GM21619 (cell line): ENCODE results near the gene TSPYL2.

Experiments
- ATAC-seq: cut with Tn5 transposase; IDR thresholded peaks from one replicate; pipeline ENCODE4 v1.9.1; 2021; ENCODE audit not compliant: unreplicated experiment

Gene TSPYL2

DNA sequence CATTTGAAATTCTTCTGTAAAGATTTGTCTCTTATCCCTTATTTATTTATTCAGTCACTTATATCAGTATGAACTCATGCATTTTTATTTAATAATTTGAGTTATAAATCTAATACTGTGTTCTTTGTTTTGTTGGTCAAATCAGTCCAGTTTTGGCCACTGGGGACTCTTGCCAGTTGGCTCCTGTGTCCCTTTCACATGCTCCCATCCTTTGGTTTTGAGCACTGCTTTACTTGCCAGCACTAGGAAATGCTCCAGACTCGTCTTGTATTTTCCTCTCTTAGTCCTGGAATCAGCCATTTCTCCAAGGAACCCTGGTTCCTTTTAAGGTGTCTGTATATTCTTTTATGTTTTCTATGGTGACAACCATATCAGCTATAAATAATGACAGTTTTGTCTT lies 39.8 kb downstream of the TSPYL2 start:
- ATAC-seq, result no peak

DNA sequence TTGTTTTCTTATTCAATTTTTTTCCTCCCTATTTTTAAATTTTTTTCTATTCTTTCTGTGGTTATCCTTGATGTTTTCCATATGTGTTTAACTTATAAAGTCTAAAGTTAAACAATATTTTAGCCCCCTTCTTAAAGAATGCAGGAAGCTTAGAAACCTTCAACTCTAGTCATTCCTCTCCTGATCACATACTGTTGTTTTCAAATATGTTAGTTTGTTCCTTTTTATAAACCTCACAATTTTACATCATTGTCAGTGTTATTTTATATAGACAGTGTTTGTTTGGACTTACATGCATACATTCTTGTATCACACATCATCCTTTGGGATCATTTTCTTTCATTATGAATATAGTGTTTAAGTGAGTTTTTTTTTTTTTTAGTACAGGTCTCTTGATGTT lies 43.3 kb downstream of the TSPYL2 start:
- no peak for ATAC-seq

DNA sequence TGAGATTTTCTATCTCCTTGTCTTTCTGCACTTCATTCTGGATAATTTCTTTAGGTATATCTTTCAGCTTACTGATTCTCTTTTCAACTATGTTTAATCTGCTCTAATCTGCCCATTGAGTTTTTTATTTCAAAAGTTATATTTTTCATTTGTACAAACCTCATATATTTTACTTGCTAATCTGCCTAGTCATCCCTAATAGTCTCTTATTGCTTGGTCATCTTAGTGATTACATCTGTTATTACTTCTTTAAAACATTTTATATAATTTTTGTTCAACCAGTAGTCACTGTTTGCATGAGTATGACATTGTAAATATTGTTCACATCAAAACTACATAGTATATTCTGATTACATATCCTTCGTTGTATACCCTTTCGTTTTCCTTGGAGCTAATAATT lies 44.2 kb downstream of the TSPYL2 start:
- ATAC-seq, result no peak

DNA sequence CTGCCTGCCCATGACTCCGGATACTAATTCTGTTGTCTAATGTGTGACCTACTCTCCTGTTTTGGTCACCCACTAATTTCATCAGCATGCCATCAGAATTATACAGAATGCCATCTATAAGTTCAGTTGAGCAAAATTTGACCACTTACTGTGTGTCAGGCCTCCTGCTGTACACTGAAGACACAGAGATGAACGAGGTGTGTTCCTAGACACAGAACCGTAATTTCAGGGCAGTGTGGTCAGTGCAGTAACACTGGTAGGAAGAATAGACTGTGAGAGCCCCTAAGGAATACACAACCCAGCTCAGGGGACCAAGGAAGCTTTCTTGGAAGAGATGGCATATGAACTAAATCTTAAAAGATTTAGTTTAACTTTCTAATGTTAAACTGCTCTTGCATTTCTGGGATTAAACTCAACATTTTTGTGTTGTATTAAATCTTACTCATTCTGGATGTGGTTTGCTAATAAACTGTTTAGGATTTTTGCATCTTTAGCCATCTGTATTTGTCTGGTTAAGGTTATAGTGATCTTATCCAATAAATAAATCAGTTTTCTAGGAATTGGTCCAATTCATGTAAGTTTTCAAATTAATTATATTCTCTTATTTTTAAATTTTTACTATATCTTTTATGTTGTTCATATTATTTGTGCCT lies 46.1 kb downstream of the TSPYL2 start:
- ATAC-seq, result no peak

DNA sequence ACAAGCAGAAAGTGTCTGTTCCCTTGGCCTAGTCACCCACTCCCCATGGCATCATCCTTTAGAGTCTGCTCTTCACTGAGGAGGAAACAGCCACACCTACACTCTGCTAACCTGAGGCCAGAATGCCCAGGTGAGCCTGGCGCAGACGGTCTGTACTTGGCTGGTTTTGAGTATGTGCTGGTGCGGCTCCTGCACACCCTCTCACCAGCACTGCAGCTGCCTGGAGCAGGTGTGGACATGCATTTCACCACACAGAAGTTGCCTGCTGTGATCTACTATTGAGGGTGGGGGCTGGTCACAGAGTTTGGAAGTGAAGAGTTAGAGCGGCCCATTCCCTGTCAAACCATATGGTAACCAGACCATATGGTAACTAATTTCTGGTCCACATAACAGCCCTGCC lies 51.2 kb downstream of the TSPYL2 start:
- ATAC-seq, result no peak

DNA sequence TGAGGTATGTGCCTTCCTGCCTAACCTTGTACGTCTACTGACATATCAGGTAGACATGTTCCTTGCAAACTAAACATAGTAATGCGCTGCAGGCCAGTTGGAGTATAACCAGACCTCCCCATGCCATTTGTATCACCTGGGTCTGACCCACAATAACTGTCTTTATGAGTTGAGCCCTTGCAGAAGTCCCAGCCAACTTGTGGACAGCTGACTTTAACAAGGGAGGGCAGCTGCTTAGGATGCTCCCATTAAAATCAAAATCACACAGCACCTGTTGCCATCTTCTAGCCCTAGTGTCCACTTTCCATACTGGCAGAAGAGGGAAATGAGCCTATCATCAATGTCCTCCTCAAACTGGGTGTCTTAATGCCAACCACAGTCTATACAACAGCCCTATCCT lies 53.4 kb downstream of the TSPYL2 start:
- ATAC-seq, result no peak
